ENCODE measurements around the gene ZDHHC14.
"Not testable (repeated sequence)": the region's sequence is repeated elsewhere in the genome, so short reads cannot be mapped to it uniquely, and the experiment has no call there.

Gene ZDHHC14

DNA sequence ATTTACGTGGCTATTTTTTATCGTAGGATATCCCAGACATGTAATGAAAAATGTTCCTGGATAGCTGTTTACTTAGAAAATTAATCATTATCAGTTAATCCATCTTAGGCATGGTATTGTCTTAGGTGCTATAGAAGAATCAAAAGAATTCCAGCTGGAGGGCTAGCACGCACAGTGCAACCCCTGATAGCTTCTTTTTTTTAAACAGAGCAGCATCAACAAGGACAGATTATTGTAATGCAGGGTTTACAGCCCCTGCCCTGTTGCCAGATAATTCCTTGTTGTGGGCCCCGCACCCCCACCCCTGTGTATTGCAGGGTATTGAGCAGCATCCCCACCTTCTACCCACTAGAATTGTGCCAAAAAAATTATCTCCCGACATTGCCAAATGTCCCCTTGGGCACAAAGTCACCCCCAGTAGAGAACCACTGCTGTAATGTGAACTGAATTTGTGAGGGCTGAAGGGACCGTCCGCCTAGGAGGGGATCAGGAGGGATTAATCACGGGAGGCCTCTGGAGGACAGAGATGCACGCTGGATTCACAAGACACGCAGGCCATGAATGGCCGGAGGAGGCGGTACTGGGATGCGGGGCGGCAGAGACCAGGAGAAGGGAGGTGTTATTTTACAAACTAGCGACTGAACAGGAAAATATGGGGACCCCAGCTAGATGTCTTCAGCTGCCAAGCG is 174.6 kb downstream of the ZDHHC14 start:
- DNase-seq = no peak

DNA sequence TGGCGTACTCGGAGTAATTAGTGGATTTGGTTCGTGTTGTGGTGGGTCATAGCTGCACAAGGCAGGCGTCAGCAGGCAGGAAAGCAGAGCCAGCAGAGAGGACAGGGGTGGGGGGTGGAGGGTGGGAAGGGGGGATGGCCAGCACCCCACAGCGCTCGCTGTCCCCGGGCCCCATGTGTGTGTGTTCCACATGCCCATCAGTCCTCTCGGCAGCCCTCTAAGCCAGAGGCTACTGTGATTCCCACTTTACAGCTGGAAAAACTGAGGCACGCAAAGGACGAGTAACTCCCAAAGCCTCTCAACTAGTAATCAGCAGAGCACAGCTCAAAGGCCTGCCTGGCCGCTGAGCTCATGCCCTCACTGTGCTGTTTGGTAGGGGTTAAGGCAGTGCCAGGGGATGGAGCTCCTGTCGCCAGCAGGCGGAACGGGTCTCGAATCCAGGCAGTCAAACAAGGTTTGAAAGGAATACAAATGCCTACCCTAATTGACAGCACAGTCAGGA is 175.2 kb downstream of the ZDHHC14 start:
- DNase-seq = no peak

DNA sequence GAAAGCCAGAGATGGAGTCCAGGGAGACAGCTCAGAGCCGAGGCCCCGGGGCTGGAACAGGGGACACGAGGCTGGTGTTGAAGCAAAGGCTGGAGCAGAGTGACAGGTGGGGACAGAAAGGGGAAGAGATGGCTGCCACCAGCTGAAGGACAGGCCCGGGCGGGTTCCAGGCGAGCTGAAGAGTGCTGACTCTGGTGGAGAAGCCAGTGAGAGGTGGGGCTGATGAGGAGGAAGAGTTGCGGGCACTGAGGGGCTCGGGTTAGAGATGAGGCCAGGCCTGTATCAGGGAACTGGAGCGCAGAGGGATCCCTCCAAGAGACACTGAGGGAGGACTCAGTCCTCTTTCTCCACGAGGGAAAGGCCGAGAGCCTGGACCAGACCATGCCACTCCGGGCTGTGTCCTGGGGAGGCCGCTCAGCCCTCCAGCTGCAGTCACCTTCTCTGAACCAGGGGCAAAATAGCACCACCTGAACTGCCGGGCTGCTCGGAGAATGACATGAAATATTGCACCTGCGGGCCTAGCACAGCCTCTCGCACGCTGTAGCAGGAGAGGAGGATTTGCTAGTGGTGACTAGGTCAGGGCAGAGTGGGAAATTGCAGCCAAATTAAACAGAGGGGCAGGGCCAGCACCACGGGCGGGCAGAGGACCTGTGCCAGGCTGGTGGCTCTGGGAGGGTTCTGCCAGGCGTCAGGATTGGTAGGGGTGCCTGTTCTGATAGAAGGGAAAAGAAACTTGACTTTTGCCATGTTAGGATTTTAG is 175.9 kb downstream of the ZDHHC14 start:
- DNase-seq = no peak

DNA sequence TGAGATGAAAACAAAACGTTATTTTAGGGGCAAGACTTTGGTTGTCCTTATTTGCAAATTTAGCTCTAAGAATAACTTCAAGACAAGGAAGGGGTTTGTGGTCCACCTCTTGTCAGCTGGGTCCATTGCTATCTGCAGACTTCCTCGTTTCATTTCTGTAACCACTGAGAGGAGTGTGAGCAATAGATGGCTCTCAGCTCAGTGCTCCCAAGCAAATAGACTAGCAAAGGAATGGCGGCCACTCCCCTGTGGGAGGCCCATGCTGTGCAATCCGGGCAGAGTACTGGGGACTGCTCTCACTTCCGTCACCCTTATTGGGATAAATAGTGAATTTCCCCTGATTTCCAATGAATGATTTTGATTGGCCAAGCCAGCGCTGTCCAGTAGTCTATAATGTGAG is 176.6 kb downstream of the ZDHHC14 start:
- DNase-seq = no peak

DNA sequence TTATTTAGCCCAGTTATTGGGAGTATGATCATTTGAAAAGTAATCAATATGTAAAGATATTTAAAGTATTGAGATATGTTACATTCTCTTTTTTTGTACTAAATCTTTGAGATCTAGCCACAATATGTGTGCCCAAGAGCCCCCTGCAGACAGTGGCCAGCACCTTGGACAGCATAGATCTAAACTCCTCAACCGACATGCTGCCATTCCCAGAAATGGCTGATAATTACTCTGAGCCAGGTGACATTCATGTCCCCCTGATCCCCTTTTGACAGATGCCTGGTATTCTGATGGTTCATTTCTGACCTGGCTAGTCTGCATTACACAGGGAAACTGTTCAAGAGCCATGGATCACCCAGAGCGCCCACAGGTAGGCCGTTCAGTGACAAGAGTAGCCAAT is 177.1 kb downstream of the ZDHHC14 start:
- no peak for DNase-seq

DNA sequence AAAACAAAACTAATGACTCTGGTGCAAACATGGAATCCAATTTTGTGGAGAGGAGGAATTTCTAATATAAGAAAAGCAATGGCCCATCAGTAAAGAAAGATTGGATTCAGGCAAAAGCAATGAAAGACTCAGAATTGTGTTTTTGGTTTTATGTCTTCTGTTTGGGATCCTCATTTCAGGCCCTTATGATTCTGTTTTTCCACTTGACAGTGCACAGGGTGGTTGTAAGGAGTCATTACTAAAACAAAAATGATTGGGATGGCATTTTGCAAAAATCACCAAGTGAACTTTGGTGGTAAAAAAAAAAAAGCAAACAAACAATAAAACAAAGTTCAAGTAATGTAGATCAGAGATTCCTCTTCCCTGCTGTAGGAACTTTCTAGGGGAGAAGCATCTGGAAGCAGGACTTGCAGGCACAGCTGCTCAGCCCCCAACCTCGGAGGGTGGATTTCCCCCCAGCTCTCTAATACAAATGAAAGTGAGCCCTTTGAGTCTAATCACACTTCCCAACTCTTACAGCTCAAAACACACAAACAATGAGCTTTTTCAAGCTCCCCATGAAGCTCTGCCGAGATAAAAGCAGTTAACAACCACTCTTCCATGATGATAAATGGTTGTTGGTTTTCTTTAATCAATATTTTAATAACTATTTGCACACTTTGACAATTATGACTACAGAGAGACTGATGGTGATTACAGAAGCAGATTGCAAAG is 177.7 kb downstream of the ZDHHC14 start:
- no peak for DNase-seq

DNA sequence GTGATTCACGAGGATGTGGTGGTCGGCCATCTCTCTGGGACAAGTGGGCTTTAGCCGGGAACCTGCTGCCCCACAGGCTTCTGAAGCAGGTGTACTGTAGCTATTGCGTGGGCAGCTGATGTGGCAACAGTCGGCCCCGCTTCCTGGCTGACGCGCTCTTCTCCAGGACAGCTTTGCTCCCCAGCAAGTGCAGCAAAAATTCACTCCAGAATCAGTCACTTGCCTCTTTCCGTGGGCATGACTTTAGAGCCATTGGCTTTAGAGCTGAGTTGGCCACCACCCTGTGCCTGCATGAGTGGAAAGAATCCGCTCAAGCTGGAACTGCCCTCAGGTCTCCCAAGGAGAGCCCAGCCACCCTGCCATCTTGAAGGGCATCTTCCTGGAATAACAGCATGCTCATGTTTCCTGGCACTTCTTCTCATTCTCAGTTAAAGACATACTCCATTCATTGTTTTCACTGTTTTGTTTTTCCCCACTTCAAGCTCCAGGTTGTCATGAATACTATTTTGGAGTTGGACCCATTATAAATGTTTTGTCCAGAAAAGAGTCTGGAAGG is 178.3 kb downstream of the ZDHHC14 start:
- no peak for DNase-seq

DNA sequence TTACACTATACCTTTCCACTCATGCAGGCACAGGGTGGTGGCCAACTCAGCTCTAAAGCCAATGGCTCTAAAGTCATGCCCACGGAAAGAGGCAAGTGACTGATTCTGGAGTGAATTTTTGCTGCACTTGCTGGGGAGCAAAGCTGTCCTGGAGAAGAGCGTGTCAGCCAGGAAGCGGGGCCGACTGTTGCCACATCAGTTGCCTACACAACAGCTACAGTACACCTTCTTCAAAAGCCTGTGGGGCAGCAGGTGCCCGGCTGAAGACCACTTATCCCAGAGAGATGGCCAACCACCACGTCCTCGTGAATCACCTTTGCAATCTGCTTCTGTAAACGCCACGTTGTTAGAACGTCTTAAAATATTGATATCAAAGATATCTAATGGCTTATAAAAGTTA is 179.1 kb downstream of the ZDHHC14 start:
- DNase-seq = not testable (repeated sequence)

DNA sequence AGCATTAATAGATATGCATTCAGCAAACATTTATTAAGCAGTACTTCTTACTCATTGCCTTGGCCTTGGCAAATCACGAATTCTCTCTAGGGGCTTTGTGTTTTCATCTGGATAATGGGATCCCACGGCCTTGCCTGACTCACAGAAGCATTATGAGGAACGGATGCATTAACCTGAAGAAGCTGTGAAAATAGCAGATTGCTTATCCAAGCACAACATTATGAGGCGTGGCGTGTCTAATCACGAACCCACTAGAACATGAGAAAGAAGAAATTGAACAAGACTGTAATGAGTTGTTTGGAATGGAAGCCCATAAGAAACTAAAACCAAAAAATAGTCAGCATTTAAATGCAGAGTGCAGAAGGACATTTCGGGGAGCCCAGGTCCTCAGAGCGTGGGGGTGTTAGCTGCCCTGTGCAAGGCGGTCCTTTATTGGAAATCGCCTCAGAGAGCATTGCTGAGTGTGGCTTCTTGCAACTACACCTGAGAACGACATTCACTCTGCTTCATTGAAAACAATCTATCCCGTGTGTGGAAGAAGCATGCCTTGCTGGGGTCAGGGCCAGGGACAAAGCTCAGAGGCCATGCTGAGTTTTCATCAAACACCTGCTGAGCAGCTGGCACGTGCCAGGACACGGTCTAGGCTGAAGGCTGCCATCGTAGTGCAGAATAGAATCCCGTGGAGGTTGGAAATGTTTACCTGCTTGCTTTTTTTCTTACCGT is 179.9 kb downstream of the ZDHHC14 start:
- DNase-seq = no peak

DNA sequence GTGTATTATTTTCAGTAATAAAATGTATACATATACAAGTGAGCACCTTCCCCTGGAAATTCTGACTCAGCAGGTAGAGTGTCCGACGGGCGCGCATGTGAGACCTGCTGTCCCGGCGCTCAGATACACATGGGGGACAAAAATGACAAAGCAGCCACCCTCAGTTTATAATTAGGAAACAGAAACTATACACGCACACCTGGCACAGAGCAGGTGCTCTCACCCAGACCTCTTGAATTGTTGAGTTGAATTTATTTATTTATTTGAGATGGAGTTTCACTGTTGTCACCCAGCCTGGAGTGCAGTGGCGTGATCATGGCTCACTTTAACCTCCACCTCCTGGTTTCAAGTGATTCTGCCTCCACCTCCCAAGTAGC is 180.4 kb downstream of the ZDHHC14 start:
- no peak for DNase-seq

DNA sequence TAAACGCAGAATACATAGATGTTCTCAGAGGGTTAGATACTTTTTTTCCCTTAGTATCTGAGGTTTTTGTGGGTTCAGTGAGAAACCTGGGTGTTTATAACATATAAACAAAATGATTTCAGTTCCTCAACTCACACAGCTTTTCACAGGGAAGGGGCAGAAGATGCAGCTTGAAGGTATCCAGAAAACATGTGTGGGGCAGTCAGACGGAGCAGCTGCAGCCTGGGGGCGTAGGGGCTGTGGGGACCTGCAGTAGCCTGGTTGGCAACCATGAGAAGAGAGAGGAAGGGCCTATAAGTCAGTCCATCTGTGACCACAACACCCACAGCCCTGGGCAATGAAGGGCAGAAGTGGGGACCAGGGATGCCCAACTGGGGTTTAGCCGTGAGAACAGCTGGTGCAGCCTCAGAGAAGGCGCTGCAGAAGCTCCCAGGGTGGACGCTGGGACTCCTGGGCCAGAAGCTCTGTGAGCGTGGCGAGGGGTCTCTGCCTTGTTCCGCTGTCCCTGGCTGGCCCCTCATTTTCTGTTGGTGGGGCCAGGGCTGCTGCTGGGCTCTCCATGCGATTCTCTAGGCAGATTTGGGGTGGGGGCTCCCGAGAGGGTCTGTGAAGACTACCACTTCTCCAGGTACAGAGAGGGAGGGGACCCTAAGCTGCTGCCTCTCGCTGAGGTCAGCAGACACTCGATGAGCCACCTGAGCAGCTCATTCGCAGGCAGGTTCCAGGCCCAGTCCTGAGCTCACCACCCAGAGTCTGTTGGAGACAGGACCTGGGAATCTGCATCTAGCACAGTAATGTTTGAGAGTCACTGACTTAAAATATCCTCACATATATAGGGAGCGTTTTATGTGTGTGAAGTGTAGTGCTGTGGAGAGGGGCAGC is 181.2 kb downstream of the ZDHHC14 start:
- no peak for DNase-seq

DNA sequence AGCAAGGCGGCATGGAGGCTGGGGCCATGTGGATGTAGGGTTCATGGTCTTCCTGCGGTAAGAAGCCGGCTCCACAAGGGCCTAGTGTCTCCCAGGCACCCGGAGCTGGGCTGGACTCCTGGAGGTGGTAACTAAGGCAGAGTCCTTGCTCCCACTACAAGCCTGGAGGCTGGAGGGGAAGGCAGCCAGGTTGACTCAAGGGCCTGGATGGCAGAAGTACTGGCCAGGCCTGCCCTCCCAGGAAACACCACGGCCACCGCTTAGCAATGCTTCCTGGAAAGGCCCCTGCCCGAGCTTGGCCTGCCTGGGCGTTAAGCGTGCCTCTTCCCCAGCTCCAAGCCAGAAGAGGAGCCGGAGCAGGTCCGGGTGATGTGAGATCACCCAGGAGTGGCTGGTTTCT is 182.0 kb downstream of the ZDHHC14 start:
- DNase-seq = no peak

DNA sequence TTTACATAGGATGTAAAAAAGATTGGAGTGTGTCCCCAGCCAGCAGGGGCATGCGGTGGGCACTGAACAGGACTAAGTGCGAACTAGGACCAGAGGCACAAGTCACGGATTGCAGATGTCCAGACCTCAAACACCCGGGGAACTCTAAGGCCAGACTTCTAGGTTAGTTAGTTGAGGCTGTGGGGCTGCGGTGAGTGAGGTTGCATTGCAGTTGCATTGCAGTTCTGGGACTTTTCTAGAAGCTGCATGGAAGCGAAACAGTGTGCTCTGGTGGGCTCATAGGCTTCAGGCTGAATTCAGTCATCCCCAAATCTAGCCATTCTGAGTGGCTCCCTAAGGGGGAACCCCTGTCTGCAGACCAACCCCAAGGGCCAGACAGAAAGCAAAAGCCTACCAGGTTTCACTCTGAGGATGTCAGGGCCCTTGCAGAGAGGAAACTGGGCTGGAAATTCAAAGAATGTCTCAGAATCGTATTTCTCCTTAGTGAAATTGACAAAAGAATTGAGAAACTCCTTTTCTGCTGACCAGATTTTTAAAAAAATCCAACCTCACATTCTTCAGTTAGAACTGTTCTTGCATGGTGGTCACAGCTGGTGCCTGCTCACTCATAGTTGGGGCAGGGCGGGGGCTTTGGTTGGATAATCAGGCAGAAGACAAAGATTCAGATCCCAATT is 182.8 kb downstream of the ZDHHC14 start:
- no peak for DNase-seq

DNA sequence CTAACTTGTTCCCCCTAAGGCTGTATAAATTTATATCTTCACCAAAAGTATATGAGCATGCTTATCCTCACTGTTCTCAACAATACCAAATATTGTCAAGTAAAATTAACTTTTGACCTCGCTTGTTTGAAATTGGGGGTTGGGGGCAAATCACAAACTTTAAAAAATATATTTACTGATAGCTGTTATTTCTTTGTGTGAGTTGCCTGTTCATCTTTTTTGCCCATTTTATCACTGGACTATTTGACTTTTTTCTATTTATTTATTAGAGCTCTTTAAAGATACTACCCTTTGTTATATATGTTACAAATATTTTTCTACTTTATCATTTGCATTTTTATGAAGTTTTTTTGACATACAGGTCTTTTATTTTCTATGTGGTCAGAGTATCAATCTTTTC is 187.7 kb downstream of the ZDHHC14 start:
- no peak for DNase-seq

DNA sequence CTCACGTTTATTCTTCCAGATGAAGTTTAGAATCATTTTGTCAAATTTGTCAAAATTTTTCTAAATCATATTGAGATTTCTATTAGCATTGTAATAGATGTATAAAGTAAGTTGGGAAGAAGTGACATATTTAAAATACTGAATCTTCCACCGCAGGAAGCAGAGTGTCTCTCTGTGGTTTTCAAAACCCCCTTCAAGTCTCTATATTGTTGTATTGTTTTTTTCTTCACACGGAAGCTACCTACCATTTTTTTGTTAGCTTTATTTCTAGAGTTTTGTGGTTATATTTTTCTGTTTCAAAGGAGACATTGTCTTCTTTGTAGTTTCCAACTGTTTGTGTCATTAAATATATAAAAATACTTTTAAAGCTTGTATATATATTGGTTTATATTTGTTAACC is 188.6 kb downstream of the ZDHHC14 start:
- DNase-seq = no peak

DNA sequence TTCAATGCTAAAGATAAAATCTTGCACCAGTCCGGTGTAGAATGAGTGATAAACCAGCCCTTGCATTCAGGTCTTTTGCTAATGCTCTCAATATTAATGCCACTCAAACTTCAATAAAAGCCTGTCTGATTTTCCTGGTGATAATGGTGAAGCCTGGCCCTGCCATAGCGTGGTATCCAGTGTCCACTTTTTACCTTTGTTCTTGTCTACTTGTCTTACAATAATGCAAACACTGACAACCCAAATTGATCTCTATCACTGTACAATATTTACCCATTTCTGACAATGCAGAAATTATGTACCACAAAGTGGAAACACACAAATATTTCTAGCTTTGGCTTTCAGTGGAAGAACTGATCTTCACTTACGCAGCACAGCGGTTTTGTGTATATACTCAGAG is 189.1 kb downstream of the ZDHHC14 start:
- no peak for DNase-seq

DNA sequence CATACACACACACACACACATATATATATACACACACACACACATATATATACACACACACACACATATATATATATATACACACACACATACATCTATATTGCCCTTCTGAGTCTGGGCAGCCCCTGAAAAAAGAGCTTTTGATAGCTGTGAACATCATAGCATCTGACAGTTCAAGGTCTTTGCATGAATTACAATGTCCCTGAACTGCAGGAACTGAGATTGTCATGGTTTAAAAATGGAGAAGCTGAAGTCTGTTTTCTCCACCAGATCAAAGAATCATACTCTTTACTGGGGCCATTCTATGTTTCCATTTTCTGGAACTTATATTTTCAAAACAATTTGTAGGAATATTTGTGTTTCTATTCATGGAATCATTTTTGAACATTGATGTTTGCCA is 189.8 kb downstream of the ZDHHC14 start:
- DNase-seq = no peak

DNA sequence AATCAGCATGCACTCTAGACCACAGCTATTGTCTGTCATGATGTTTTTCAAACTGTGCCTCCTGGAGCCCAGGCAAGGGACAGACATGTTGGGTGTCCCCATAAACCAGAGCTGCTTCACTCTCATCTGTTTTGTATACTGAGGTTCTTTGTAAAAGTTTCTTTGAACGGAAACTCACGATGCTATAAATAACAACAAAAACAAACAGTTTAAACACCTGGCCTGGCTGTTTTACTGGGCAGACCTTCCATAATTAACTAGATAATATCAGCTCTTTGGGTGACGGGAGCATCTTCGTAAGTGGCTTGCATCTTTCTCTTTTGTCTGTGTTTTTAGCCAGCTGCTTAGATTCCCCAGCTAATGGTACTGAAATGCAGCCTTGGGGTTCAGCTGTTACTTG is 190.3 kb downstream of the ZDHHC14 start:
- no peak for DNase-seq

DNA sequence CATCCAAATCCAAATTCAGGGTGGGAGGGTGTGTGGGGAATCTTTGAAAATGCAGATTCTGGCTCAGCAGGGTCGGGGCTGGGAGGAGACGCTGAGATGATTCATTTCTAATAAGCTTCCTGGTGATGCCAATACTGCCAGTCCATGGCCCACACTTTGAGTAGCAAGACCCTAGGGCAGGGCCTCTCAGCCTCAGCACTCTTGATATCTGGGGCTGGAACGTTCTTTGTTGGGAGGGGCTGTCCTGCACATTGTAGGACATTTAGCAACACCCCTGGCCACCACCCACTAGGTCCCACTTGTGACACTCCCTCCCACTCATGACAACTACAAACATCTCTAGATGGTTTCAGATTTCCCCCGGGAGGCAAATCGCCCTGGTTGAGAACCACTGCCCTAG is 191.0 kb downstream of the ZDHHC14 start:
- no peak for DNase-seq

DNA sequence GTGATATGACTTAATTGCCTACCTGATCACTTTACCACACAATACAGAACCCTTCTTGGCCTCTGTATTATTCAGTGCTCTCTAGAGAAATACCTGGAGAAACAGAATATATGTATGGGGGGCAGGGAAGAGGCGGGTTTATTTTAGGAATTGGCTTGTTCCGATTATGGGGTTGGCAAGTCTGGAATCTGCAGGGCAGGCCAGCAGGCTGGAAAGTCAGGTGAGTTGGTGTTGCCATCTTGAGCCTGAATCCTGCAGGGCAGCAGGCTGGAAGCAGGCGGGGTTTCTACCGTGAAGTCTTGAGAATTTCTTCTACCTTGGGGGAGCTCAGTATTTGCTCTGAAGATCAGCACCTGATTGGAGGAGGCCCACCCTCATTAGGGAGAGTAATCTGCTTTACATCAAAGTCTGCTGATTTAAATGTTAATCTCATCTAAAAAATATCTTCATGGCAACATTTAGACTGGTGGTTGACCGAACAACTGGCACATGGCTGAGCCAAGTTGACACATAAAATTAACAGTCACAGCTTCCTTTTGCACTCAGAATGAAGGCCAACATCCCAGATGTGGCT is 193.9 kb downstream of the ZDHHC14 start:
- no peak for DNase-seq
